ENCODE measurements around the gene ZBTB24. TPM values are rescaled to one million over a fixed set of nuclear protein-coding genes. Genes with fewer than 3 reads are reported as not detected.
A peak's percentile ranks its signal among the peaks of the same experiment; 100 is the strongest.

The ZBTB24 gene
- total and polyA plus RNA-seq, 2 donors from 2014 or later = 3.1 to 12.0 TPM

GRCh38 chr6:109458774-109459531 lies 24.1 kb downstream of the ZBTB24 start:
- Histone ChIP-seq H3K36me3 (ENCODE audit: control insufficient read depth in 2 of 3, insufficient read depth in 3 of 3, low read length in 3 of 3) (peaks cover 0 to 5% (median 2%) of the 10 kb centered on the region in 3 donors), H3K9ac (ENCODE audit: low read length in 3 of 3) (no peak overlapping the region), H3K4me1 (ENCODE audit: control insufficient read depth in 2 of 3, insufficient read depth in 2 of 3, low read depth in 1 of 3, low read length in 3 of 3) (peaks cover 0 to 15% (median 11%) of the 10 kb centered on the region in 3 donors), H3K9me3 (ENCODE audit: control insufficient read depth in 2 of 3, insufficient read depth in 1 of 3, low read length in 3 of 3) (no peaks in the 10 kb centered on the region), H3K4me3 (ENCODE audit: low read length in 3 of 3) (no peak overlapping the region), H3K27me3 (ENCODE audit: control insufficient read depth, insufficient read depth, low read length) (no peaks in the 10 kb centered on the region), H3K27ac (ENCODE audit: low read depth in 2 of 2, low read length in 2 of 2) (no peak overlapping the region)
- intact Hi-C loops (cut with DNase I) = no loop called here
- DNase-seq = no peak
- no peak for FAIRE-seq
- TF ChIP-seq, protein P1, sequence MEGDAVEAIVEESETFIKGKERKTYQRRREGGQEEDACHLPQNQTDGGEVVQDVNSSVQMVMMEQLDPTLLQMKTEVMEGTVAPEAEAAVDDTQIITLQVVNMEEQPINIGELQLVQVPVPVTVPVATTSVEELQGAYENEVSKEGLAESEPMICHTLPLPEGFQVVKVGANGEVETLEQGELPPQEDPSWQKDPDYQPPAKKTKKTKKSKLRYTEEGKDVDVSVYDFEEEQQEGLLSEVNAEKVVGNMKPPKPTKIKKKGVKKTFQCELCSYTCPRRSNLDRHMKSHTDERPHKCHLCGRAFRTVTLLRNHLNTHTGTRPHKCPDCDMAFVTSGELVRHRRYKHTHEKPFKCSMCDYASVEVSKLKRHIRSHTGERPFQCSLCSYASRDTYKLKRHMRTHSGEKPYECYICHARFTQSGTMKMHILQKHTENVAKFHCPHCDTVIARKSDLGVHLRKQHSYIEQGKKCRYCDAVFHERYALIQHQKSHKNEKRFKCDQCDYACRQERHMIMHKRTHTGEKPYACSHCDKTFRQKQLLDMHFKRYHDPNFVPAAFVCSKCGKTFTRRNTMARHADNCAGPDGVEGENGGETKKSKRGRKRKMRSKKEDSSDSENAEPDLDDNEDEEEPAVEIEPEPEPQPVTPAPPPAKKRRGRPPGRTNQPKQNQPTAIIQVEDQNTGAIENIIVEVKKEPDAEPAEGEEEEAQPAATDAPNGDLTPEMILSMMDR (IDR thresholded peaks at IDR 0.05; ENCODE audit: borderline replicate concordance, extremely low read depth, insufficient read depth) = no peak

- no peaks in the 10 kb centered on the region for H3K9me3 ChIP-seq (ENCODE audit: control insufficient read depth in 2 of 3, insufficient read depth in 1 of 3, low read length in 3 of 3)
- FAIRE-seq (no peak), DNase-seq (no peak)
- intact Hi-C loops (cut with DNase I) = no loop called here
- H3K9ac ChIP-seq (ENCODE audit: low read length in 3 of 3) = no peak overlapping the region
- H3K27ac ChIP-seq (ENCODE audit: low read depth in 2 of 2, low read length in 2 of 2) = peak overlapping the region; percentile 3 to 38
- no peaks in the 10 kb centered on the region for H3K27me3 ChIP-seq (ENCODE audit: control insufficient read depth, insufficient read depth, low read length)
- H3K4me3 ChIP-seq (ENCODE audit: low read length in 3 of 3) = no peak overlapping the region
- peaks cover 0 to 15% (median 11%) of the 10 kb centered on the region in 3 donors for H3K4me1 ChIP-seq (ENCODE audit: control insufficient read depth in 2 of 3, insufficient read depth in 2 of 3, low read depth in 1 of 3, low read length in 3 of 3)
- TF ChIP-seq, protein P1 (IDR thresholded peaks at IDR 0.05; ENCODE audit: borderline replicate concordance, extremely low read depth, insufficient read depth) = no peak
- H3K36me3 ChIP-seq (ENCODE audit: control insufficient read depth in 2 of 3, insufficient read depth in 3 of 3, low read length in 3 of 3) = peaks cover 0 to 5% (median 2%) of the 10 kb centered on the region in 3 donors
Measured at GRCh38 chr6:109457562-109457996, 25.4 kb downstream of the ZBTB24 start.

- FAIRE-seq = no peak
- no peak overlapping the region for H3K9ac ChIP-seq (ENCODE audit: low read length in 3 of 3)
- H3K4me1 ChIP-seq (ENCODE audit: control insufficient read depth in 2 of 3, insufficient read depth in 2 of 3, low read depth in 1 of 3, low read length in 3 of 3) = peaks cover 0 to 15% (median 11%) of the 10 kb centered on the region in 3 donors
- peaks cover 0 to 2% (median 2%) of the 10 kb centered on the region in 3 donors for H3K36me3 ChIP-seq (ENCODE audit: control insufficient read depth in 2 of 3, insufficient read depth in 3 of 3, low read length in 3 of 3)
- no peak for DNase-seq
- H3K9me3 ChIP-seq (ENCODE audit: control insufficient read depth in 2 of 3, insufficient read depth in 1 of 3, low read length in 3 of 3) = no peaks in the 10 kb centered on the region
- peak overlapping the region; percentile 3 to 38 for H3K27ac ChIP-seq (ENCODE audit: low read depth in 2 of 2, low read length in 2 of 2)
- no peaks in the 10 kb centered on the region for H3K27me3 ChIP-seq (ENCODE audit: control insufficient read depth, insufficient read depth, low read length)
- TF ChIP-seq, protein P1 (IDR thresholded peaks at IDR 0.05; ENCODE audit: borderline replicate concordance, extremely low read depth, insufficient read depth) = no peak
- peak overlapping the region in 2 of 3 donors; percentile 19 to 67 for H3K4me3 ChIP-seq (ENCODE audit: low read length in 3 of 3)
- intact Hi-C loops (cut with DNase I) = no loop called here
Measured at GRCh38 chr6:109456710-109457561, 26.1 kb downstream of the ZBTB24 start.
